ENCODE results near the gene FAF1.

DNA sequence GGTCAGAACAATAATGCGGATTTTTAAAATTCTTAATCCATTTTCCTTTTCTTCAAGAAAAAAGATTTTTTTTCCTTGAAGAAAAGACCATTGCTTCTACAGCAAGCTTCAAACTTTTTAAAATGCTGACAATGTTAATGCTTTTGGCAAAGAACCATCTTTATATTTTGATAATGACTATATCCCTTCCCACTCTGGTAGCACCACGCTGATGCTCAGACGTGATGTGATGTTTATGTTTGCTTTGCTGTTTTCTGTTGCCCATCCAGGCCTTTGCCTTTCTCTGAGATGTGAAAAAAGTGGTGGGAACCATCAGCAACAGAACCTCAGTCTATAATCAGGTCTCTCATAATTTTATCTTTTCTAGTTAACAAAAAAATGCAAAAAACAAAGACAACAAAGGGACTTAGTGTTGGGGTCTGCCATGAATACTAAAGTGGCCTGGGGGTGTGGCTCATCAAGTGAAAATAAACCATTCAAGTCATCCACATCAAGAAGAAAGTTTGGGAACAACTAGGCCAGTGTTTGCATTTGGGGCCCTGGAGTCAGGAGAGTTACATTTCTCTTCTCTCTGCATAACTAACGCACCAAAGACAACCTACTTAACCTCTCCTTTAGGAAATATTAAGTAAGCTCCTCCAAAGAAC lies 292.2 kb downstream of the FAF1 start:
- TF ChIP-seq, protein P1, sequence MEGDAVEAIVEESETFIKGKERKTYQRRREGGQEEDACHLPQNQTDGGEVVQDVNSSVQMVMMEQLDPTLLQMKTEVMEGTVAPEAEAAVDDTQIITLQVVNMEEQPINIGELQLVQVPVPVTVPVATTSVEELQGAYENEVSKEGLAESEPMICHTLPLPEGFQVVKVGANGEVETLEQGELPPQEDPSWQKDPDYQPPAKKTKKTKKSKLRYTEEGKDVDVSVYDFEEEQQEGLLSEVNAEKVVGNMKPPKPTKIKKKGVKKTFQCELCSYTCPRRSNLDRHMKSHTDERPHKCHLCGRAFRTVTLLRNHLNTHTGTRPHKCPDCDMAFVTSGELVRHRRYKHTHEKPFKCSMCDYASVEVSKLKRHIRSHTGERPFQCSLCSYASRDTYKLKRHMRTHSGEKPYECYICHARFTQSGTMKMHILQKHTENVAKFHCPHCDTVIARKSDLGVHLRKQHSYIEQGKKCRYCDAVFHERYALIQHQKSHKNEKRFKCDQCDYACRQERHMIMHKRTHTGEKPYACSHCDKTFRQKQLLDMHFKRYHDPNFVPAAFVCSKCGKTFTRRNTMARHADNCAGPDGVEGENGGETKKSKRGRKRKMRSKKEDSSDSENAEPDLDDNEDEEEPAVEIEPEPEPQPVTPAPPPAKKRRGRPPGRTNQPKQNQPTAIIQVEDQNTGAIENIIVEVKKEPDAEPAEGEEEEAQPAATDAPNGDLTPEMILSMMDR (IDR thresholded peaks at IDR 0.05), result no peak
- no peak for TF ChIP-seq POLR2A (IDR thresholded peaks at IDR 0.05)
